ENCODE measurements around the gene GSG1. TPM values are rescaled to one million over a fixed set of nuclear protein-coding genes. Genes with fewer than 3 reads are reported as not detected.
A peak's percentile ranks its signal among the peaks of the same experiment; 100 is the strongest.

GSG1 gene
- total RNA-seq, 1 donor from 2014 or later = 0.23 TPM

GRCh38 chr12:13126494-13126893 lies 23.0 kb upstream of the GSG1 start:
- Mint-ChIP-seq H3K9me3 (ENCODE audit: unreplicated experiment) (peaks cover 2% of the 10 kb centered on the region), H3K27ac (ENCODE audit: unreplicated experiment) (no peak overlapping the region), H3K36me3 (ENCODE audit: low read depth, unreplicated experiment) (no peaks in the 10 kb centered on the region), H3K4me1 (ENCODE audit: low read depth, unreplicated experiment) (peaks cover 16% of the 10 kb centered on the region), H3K4me3 (ENCODE audit: unreplicated experiment) (no peak overlapping the region), H3K27me3 (ENCODE audit: low read depth, unreplicated experiment) (no peaks in the 10 kb centered on the region)
- TF ChIP-seq EZH2 (IDR thresholded peaks at IDR 0.05; ENCODE audit: insufficient read depth, low read length) = no peak
- no peak for TF ChIP-seq CTCF (IDR thresholded peaks at IDR 0.05; ENCODE audit: insufficient read depth, low read depth, low read length)
- Histone ChIP-seq H3K4me1 (ENCODE audit: insufficient read depth, low read length) (peaks cover 12% of the 10 kb centered on the region), H2AFZ (ENCODE audit: low read depth, low read length) (no peak overlapping the region), H3K4me2 (ENCODE audit: low read length) (no peak overlapping the region), H3K4me3 (ENCODE audit: insufficient read depth, low read depth, low read length) (no peak overlapping the region), H3K27me3 (ENCODE audit: insufficient read depth, low read length) (no peaks in the 10 kb centered on the region), H3K27ac (ENCODE audit: low read depth, low read length) (no peak overlapping the region), H3K9ac (ENCODE audit: low read length) (no peak overlapping the region), H3K9me3 (ENCODE audit: insufficient read depth, low read depth, low read length) (no peaks in the 10 kb centered on the region), H4K20me1 (ENCODE audit: insufficient read depth, low read length) (no peaks in the 10 kb centered on the region), H3K79me2 (ENCODE audit: insufficient read depth, low read length) (no peaks in the 10 kb centered on the region), H3K36me3 (ENCODE audit: insufficient read depth, low read length) (no peaks in the 10 kb centered on the region)
- DNase-seq (ENCODE audit: low read depth) (no peak), FAIRE-seq (no peak)

- no peaks in the 10 kb centered on the region for H3K27me3 ChIP-seq (ENCODE audit: insufficient read depth, low read length)
- no peaks in the 10 kb centered on the region for H4K20me1 ChIP-seq (ENCODE audit: insufficient read depth, low read length)
- no peaks in the 10 kb centered on the region for H3K27me3 Mint-ChIP-seq (ENCODE audit: low read depth, unreplicated experiment)
- H3K4me1 ChIP-seq (ENCODE audit: insufficient read depth, low read length) = peaks cover 12% of the 10 kb centered on the region
- FAIRE-seq (no peak), DNase-seq (ENCODE audit: low read depth) (no peak)
- peaks cover 15% of the 10 kb centered on the region for H3K4me1 Mint-ChIP-seq (ENCODE audit: low read depth, unreplicated experiment)
- H3K36me3 ChIP-seq (ENCODE audit: insufficient read depth, low read length) = no peaks in the 10 kb centered on the region
- H3K27ac ChIP-seq (ENCODE audit: low read depth, low read length) = no peak overlapping the region
- H3K4me3 ChIP-seq (ENCODE audit: insufficient read depth, low read depth, low read length) = no peak overlapping the region
- no peak overlapping the region for H3K27ac Mint-ChIP-seq (ENCODE audit: unreplicated experiment)
- H3K36me3 Mint-ChIP-seq (ENCODE audit: low read depth, unreplicated experiment) = no peaks in the 10 kb centered on the region
- no peaks in the 10 kb centered on the region for H3K9me3 ChIP-seq (ENCODE audit: insufficient read depth, low read depth, low read length)
- no peak overlapping the region for H2AFZ ChIP-seq (ENCODE audit: low read depth, low read length)
- H3K4me2 ChIP-seq (ENCODE audit: low read length) = no peak overlapping the region
- no peaks in the 10 kb centered on the region for H3K79me2 ChIP-seq (ENCODE audit: insufficient read depth, low read length)
- H3K9me3 Mint-ChIP-seq (ENCODE audit: unreplicated experiment) = peaks cover 2% of the 10 kb centered on the region
- H3K4me3 Mint-ChIP-seq (ENCODE audit: unreplicated experiment) = no peak overlapping the region
- TF ChIP-seq CTCF (IDR thresholded peaks at IDR 0.05; ENCODE audit: insufficient read depth, low read depth, low read length) = no peak
- TF ChIP-seq EZH2 (IDR thresholded peaks at IDR 0.05; ENCODE audit: insufficient read depth, low read length) = no peak
- no peak overlapping the region for H3K9ac ChIP-seq (ENCODE audit: low read length)
Observed at GRCh38 chr12:13125996-13126395, 22.5 kb upstream of the GSG1 start.

GRCh38 chr12:13124656-13125505 lies 21.4 kb upstream of the GSG1 start:
- no peaks in the 10 kb centered on the region for H3K36me3 Mint-ChIP-seq (ENCODE audit: low read depth, unreplicated experiment)
- FAIRE-seq = peak; percentile 64
- Histone ChIP-seq H3K27me3 (ENCODE audit: insufficient read depth, low read length) (no peaks in the 10 kb centered on the region), H3K4me1 (ENCODE audit: insufficient read depth, low read length) (peaks cover 9% of the 10 kb centered on the region), H3K36me3 (ENCODE audit: insufficient read depth, low read length) (no peaks in the 10 kb centered on the region), H3K4me2 (ENCODE audit: low read length) (peak overlapping the region; percentile 64), H3K9me3 (ENCODE audit: insufficient read depth, low read depth, low read length) (no peaks in the 10 kb centered on the region), H3K4me3 (ENCODE audit: insufficient read depth, low read depth, low read length) (no peak overlapping the region), H2AFZ (ENCODE audit: low read depth, low read length) (no peak overlapping the region), H3K9ac (ENCODE audit: low read length) (no peak overlapping the region), H3K27ac (ENCODE audit: low read depth, low read length) (no peak overlapping the region), H3K79me2 (ENCODE audit: insufficient read depth, low read length) (no peaks in the 10 kb centered on the region), H4K20me1 (ENCODE audit: insufficient read depth, low read length) (no peaks in the 10 kb centered on the region)
- peaks cover 2% of the 10 kb centered on the region for H3K9me3 Mint-ChIP-seq (ENCODE audit: unreplicated experiment)
- no peaks in the 10 kb centered on the region for H3K27me3 Mint-ChIP-seq (ENCODE audit: low read depth, unreplicated experiment)
- no peak overlapping the region for H3K4me3 Mint-ChIP-seq (ENCODE audit: unreplicated experiment)
- TF ChIP-seq EZH2 (IDR thresholded peaks at IDR 0.05; ENCODE audit: insufficient read depth, low read length) = no peak
- no peak for TF ChIP-seq CTCF (IDR thresholded peaks at IDR 0.05; ENCODE audit: insufficient read depth, low read depth, low read length)
- H3K4me1 Mint-ChIP-seq (ENCODE audit: low read depth, unreplicated experiment) = peaks cover 11% of the 10 kb centered on the region
- DNase-seq (ENCODE audit: low read depth) = peak; percentile 55
- H3K27ac Mint-ChIP-seq (ENCODE audit: unreplicated experiment) = peak overlapping the region; percentile 42
